Measurements from ENCODE around the gene ATP8B4.

The ATP8B4 gene

DNA sequence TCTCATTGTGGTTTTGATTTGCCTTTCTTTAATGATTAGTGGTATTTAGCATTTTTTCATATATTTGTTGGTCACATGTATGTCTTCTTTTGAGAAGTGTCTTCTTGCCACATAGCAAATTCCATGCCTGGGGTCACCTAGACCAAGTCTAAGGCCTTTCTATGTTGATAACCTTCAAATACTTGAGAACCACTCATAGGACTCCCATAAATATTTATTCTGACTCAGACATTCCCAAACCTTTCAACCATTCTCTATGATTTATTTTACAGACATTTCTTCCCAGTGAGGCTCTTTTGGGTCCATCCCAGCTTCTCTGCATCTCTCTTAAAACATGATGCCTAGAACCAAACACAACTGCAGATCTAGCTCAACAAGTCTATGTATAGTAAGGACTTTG lies 69.2 kb downstream of the ATP8B4 start:
- DNase-seq (ENCODE audit: low spot score), result no peak
- no peak overlapping the region for H3K27ac ChIP-seq
- H3K4me3 ChIP-seq, result no peak overlapping the region
- TF ChIP-seq, protein P1, sequence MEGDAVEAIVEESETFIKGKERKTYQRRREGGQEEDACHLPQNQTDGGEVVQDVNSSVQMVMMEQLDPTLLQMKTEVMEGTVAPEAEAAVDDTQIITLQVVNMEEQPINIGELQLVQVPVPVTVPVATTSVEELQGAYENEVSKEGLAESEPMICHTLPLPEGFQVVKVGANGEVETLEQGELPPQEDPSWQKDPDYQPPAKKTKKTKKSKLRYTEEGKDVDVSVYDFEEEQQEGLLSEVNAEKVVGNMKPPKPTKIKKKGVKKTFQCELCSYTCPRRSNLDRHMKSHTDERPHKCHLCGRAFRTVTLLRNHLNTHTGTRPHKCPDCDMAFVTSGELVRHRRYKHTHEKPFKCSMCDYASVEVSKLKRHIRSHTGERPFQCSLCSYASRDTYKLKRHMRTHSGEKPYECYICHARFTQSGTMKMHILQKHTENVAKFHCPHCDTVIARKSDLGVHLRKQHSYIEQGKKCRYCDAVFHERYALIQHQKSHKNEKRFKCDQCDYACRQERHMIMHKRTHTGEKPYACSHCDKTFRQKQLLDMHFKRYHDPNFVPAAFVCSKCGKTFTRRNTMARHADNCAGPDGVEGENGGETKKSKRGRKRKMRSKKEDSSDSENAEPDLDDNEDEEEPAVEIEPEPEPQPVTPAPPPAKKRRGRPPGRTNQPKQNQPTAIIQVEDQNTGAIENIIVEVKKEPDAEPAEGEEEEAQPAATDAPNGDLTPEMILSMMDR (IDR thresholded peaks at IDR 0.05), result no peak

DNA sequence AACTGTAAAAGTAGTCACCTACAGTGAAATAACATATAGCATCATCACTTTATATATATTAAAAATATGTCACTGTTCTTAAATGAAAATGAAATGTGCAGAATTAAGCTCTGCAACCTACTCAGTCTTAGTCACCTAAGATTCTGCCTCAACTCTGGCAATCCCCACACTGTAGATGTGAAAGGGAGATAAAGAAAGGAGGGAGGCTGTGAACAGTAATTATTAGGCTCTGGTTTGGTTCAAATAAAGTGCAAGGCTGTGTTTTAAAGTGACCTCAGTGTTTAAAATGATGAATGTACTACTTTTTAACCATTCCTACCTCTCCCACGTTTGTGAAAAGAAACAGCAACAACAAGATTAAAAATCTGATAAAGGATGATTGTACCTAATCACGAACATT lies 72.2 kb downstream of the ATP8B4 start:
- Histone ChIP-seq H3K27ac (no peak overlapping the region), H3K4me3 (no peak overlapping the region)
- TF ChIP-seq, protein P1 (IDR thresholded peaks at IDR 0.05), result no peak
- no peak for DNase-seq (ENCODE audit: low spot score)

- DNase-seq (ENCODE audit: low spot score), result no peak
- H3K4me3 ChIP-seq, result no peak overlapping the region
- TF ChIP-seq, protein P1 (IDR thresholded peaks at IDR 0.05), result no peak
- H3K27ac ChIP-seq, result no peak overlapping the region
Observed at GRCh38 chr15:50046159-50046558, 72.9 kb downstream of the ATP8B4 start.

DNA sequence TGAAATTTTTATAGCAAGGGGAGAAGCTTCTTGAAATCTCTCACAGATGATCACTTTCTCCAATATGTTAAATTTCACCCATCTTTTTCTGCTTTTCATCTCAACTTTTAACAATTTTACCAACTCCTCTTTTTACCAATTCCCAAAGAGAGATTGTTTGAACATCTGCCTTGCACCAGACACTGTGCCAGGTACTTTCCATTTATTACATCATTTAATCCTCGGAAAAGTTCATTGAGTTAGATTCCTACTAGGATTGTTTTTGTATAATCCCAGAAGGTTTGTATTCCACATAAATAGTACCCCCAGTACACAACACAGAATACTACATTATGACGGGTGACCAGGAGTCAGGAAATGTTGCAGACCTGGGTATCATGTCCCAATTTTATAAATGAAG lies 74.1 kb downstream of the ATP8B4 start:
- H3K27ac ChIP-seq, result no peak overlapping the region
- no peak for DNase-seq (ENCODE audit: low spot score)
- TF ChIP-seq, protein P1 (IDR thresholded peaks at IDR 0.05), result no peak
- H3K4me3 ChIP-seq, result no peak overlapping the region

DNA sequence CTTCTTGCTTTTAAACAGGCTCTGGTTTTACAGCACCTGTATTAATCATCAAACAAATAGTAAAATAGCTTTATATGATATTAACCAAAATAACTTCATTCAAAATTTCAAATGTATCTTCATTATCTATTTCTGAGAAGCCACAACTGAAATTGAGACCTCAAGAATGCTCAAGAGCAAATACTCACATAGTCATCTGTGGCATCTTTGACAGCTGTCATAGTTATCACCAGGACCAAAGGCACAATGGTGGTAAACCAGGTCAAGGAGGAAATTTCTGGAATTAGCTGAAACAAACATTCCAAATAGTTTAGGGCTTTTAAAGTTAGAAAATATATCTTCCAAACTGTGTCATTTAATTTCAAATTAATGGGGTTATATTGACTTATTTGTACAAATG lies 74.6 kb downstream of the ATP8B4 start:
- no peak overlapping the region for H3K4me3 ChIP-seq
- no peak for DNase-seq (ENCODE audit: low spot score)
- H3K27ac ChIP-seq, result no peak overlapping the region
- TF ChIP-seq, protein P1 (IDR thresholded peaks at IDR 0.05), result no peak

DNA sequence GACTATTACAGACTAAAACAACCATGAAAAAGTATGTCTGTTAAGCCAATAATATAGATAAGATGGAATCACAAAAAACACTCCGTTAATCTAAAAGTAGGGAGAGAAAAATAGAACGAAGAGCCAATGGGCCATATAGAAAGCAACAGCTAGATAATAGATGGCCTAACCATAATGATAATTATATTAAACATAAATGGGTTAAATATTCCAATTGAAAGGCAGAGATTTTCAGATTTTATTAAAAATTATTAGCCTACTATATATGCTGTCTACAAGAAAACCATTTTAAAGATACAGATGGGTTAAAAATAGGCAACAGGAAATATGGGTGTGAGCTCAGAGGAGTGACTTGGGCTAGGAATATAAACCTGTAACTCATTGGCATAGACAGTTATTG lies 76.3 kb downstream of the ATP8B4 start:
- Histone ChIP-seq H3K27ac (no peak overlapping the region), H3K4me3 (no peak overlapping the region)
- TF ChIP-seq, protein P1 (IDR thresholded peaks at IDR 0.05), result no peak
- no peak for DNase-seq (ENCODE audit: low spot score)

- TF ChIP-seq, protein P1 (IDR thresholded peaks at IDR 0.05), result no peak
- DNase-seq (ENCODE audit: low spot score), result no peak
- no peak overlapping the region for H3K4me3 ChIP-seq
- no peak overlapping the region for H3K27ac ChIP-seq
Observed at GRCh38 chr15:50030456-50030855, 88.6 kb downstream of the ATP8B4 start.

Data from coronary artery (tissue), 2 donors.